Right ventricle myocardium superior (tissue), 1 donor: ENCODE results near the gene SCAMP5. TPM values are rescaled to one million over a fixed set of nuclear protein-coding genes. Genes with fewer than 3 reads are reported as not detected.

Source experiments
- ATAC-seq: fragments of 200-7000 bp; cut with Tn5 transposase; one replicate; pipeline ENCODE4 v1.9.1; 2020; ENCODE audit warnings: mild to moderate bottlenecking; ENCODE audit not compliant: poor library complexity
- DNase-seq: peaks from one replicate; pipeline ENCODE4 v3.0.0-alpha.2; 2020
- intact Hi-C: fragments of 100-400 bp; cut with DNase I; formaldehyde crosslinking; loops from one replicate; pipeline ENCODE4 v1.11.2; 2022
- total RNA-seq: library from RNA; stranded (reverse); fragmentation: NEBNext Ultra II Directional; extraction: Animal tissue kit (Norgen Biotek cat#: 25700); gene quantifications from one replicate; pipeline ENCODE4 v1.2.1, GENCODE V29; 2021
- donor health status: DM: no; HTN: yes; CAD: no; lungs with severe emphysema.

SCAMP5 gene
- total RNA-seq, 1 donor from 2014 or later = 1.2 TPM

DNA sequence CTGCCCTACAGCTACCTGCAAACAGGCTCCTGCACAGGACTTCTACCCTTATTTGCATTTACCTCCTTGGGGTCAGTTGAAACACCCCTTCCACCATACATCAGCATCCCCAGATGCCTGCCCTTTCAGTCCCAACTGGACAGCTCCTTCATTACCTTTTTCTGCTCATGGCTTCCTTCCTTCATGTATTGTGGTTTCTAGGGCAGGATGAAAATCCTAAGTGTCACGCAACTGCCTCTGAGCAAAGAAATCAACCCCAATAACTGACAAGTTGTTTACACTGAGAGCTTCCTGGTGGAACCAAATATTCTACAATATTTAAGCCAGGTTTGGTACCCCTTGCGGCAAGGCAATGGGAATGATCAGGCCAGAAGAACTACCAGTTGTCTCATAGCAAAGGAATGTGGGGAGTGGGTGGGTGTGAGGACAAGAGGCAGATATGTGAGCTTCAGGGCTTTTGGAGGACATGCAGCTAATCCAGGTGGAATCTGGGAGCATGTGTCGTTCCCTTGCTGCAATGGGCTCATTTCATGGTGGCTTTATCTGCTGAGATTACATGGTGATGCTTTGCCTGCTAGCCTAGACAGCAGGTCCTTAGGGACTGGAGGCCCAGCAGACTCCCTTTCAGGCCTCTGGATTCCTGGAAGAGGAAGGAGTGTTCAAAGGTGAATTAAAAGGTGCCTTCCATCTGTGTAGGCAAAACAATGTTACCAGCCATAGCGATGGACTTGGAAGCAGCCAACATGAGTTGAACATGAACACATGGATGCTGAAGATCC lies 63.0 kb downstream of the SCAMP5 start:
- ATAC-seq (no peak), DNase-seq (no peak)
- intact Hi-C loops = no loop called here

DNA sequence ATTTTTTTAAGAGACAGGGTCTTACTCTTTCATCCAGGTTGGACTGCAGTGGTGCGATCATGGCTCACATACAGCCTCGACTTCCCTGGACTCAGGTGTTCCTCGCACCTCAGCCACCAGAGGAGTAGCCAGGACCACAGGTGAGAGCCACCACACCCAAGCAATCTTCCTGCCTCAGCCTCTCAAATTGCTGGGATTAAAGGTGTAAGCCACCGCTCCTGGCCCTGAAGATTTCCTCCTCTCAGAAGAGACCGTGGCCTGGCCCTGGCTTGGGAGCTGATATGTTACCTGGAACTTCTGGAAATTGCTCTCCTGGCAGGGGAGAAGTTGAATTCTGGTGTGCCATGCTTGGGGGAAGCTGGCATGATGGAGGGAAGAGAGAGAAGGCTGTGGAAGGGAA lies 64.2 kb downstream of the SCAMP5 start:
- no peak for DNase-seq
- ATAC-seq = no peak
- intact Hi-C loops = no loop called here

DNA sequence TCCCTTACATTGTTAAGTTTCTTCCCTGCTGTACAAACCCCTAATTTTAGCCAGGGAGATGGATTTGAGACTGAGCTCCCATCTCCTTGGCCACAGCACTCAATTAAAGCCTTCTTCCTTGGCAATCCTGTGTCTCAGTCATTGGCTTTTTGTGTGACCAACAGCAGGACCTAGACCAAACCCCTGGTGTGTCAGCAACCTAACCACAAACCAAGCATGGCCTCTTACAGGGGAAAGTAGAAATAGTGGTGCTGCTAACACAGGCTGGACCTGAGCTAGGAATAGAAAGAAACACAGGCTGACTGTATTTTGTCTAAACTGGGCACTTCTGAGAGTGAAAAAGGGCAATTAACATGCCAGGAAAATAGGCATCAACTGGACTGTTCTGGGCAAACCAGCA lies 65.9 kb downstream of the SCAMP5 start:
- ATAC-seq = no peak
- intact Hi-C loops = no loop called here
- no peak for DNase-seq

DNA sequence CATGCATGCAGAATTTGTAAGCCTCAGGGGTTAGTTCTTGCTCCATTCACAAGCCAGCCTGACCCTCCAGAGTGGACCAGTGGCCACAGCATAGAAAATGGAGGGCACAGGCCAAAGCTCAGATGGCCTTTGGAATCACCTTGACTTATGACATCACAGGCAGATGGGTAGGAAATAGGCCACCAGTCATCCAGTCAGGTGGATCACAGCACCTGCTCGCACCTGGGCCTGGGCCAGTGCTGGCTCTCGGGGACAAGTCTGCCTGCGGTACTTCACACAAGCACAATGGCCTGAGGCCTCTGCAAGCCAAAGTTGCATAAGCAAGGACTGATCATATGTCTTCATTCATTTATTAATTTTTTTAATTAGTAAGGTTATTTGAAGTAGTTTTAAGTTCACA lies 67.3 kb downstream of the SCAMP5 start:
- ATAC-seq = no peak
- intact Hi-C loops = no loop called here
- DNase-seq = no peak

DNA sequence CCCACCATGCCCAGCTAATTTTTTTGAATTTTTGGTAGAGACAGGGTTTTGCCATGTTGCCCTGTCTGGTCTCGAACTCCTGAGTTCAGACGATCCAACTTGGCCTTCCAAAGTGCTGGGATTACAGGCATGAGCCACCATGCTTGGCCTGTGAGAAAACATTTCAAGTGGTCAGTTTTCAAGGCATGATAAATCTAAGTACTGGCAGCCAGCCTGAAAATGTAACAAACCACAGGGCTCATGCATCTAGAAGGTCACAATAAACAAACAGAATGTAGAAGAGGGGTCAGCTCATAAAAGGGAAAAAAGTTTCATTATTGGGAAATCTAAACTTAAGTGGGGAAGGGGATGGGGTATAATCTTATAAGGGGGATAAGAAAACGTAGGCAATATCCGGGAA lies 68.0 kb downstream of the SCAMP5 start:
- intact Hi-C loops = no loop called here
- DNase-seq = no peak
- ATAC-seq = no peak

DNA sequence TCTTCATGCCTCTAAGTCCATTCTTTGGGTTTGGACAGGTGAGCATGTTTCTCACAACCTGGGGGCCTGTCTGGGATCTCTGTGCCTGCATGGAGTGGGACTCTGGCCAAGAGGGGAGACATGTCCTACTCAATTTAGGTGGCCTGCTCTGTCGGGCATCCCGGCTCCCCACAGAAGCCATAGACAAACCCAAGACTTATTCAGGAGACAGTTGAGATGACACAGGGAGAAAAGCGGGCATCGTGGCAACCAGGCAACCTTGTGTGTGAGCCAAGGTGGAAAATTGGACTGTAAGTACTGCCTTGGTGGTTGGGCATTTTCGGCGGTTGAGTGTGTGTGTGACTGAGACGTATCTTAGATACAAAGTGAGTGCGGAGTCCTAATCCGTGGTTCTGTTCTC lies 68.5 kb downstream of the SCAMP5 start:
- no peak for ATAC-seq
- no peak for DNase-seq
- intact Hi-C loops = no loop called here

DNA sequence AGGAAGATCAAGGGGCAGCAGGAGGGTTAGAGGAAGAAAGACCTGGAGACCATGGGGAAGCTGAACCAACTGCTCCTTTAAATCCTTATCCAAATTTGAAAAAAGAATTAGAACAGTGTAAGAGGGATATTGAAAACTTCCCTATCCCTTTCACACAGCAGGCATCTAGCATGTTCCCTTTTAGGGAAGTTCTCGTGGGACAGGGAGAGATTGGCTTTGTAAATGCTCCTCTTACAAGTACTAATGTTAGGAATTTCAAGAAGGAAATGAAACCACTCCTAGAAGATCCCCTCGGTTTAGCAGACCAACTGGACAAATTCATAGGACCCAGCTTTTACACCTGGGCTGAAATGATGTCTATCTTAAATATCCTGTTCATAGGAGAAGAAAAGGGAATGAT lies 69.5 kb downstream of the SCAMP5 start:
- ATAC-seq (no peak), DNase-seq (no peak)
- intact Hi-C loops = no loop called here

DNA sequence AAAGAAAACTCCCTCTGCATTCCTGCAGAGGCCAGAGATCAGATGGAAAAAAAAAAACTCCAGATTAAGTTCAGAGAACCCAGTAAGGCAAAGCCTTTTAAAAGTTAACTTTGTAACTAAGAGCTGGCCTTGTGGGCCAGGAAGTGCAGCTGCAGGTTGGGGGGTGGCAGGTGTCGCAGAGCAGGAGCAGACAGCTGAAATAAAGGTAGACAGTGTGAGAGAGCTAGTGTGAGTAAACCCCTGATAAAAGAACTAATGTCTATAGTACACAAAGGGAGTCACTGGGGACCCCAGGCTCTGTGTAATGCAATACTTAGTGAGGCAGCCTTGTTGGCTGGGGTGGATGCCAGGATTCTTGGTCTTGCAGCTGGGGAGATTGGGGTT lies 70.1 kb downstream of the SCAMP5 start:
- intact Hi-C loops = no loop called here
- ATAC-seq (peak; percentile 53), DNase-seq (no peak)

DNA sequence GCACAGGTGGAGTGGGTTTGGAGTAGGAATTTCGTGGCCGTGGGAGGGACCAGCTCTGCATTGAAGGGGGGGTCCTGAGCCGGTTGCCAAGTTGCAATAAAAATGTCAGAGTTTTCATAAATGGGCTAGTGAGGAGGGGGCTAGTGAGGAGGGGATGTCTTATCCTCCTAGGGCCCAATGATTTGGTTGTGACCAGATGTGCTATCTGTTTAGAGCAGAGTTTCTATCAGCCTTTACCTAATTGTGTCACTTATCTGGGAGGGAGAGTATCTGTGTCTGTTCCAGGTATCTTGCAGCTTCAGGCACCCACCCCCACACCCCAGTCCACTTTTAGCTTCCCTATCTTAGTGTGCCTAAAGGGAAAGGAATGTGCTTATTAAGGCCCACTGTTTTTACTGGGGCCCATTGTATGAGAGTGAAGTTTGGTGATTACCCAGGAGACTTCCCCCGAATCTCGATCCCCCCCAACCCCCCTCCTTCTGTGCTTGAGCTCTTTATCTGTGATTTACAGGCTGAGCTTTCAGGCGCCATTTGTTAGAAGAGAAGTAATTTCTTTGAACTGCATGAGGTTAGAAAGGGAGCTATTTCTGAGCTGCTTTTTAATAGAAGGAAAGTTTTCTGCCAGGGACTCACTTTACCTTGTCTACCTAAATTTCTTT lies 70.6 kb downstream of the SCAMP5 start:
- ATAC-seq (peak; percentile 62), DNase-seq (no peak)
- intact Hi-C loops = no loop called here

DNA sequence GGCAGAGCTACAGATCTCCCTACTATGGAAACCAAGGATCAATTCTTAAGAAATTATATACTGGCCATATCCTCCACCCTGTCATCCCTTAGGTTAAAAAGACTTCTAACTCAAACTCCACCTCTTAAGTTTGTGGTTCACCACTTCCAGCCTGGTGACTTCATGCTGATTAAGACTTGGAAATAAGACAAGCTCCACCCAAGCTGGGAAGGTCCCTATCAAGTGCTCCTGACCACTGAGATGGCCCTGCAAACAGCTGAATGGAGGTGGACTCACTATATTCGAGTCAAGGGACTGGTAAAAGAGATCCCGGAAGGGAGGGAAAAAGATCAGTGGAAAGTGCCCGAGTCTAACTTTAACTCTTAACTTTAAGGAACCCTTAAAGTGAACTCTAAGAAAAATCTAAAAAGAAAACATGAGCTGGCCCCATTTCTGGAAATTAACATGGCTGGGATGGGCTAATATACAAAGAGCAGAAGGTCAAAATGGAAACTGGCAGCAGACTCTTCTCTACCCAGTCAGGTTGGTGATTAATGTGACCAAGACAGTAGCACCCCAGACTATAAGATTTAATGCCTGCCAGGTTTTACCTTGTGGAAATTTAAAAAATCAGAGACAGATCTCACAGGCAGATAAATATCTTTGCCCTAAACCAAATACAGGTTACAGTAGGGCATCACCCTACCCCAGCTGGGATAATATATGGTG lies 71.9 kb downstream of the SCAMP5 start:
- no peak for DNase-seq
- no peak for ATAC-seq
- intact Hi-C loops = no loop called here

DNA sequence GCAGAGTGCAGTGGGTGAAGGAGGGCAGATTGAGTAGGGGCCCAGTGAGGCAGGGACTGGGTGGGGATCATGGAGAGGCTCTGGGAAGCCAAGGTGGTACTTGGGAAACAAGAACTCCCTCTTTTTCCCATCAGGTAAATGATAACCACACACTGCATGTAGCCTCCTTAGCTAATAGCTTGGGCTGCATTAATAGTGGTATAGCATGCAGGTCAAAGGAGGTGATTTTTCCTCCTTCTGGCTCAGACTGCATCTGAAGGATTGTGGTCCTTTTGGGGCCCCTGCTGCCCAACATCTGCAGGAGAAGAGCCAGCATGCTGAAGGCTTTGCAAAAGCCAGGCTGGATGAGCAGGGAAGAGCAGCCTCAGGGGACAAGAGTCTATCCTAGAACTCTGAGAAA lies 73.4 kb downstream of the SCAMP5 start:
- intact Hi-C loops = no loop called here
- DNase-seq (no peak), ATAC-seq (no peak)

DNA sequence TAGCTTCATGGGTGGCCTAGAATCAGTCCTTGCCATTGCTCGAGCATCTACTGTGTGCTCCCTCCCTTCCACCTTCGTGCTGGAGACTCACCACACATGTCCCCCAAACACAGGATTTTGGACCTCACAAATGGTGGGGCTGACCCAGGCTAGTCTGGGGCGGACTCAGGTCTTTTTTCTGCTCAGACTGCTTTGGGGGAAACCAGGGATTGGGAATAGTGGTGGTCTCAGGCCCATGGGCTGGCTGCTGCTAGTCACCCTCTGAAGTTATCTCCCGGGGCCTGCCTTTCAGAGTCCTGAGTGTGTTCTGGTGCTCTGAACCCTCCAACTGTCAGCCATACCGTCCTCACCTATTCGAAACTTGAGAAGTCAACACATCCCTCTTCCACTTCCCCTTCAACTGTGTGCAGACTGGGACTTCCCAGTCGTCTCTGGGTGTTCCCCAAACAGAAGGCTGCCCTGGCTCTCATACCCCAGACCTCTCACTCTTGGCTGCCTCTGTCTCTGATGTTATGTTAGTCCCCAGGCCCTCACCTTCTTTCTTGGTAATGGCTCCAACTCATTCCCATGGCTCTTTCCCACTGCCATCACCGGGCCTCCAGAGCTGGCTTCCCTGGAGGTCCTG lies 74.0 kb downstream of the SCAMP5 start:
- intact Hi-C loops = no loop called here
- DNase-seq (no peak), ATAC-seq (no peak)

DNA sequence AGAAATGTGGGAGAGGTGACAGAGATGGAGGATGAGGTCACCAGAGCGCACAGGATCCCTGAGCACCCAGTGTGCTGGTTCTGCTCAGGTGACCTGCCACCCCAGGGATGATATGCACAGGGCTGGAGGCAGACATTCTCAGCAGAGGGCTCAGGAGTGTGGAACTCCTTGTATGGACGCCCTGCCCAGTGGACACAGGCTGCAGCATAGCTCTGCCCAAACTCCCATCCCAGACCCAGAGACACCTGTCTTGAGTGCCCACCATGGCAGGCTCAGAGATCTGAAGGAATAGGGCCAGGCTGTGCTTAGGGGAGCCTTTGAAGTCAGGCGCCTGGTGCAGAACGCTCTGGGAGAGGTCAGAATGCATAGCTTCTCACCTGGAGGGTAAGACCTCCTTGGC lies 75.3 kb downstream of the SCAMP5 start:
- no peak for ATAC-seq
- no peak for DNase-seq
- intact Hi-C loops = no loop called here

Other genes with a start within 250 kb of the SCAMP5 start
- gene CYP1A2, start 246.7 kb upstream of the SCAMP5 start, total RNA-seq = not detected
- 45.5 TPM for gene CSK, start 213.5 kb upstream of the SCAMP5 start, total RNA-seq
- gene LMAN1L, start 182.7 kb upstream of the SCAMP5 start, total RNA-seq = 20.6 TPM
- 3.6 TPM for gene CPLX3, start 168.9 kb upstream of the SCAMP5 start, total RNA-seq
- gene ULK3, start 152.4 kb upstream of the SCAMP5 start, total RNA-seq = 35.8 TPM
- gene SCAMP2, start 122.2 kb upstream of the SCAMP5 start, total RNA-seq = 38.8 TPM
- gene MPI, start 105.5 kb upstream of the SCAMP5 start, total RNA-seq = 53.2 TPM
- gene FAM219B, start 88.7 kb upstream of the SCAMP5 start, total RNA-seq = 115 TPM
- gene COX5A, start 57.5 kb upstream of the SCAMP5 start, total RNA-seq = 1,582 TPM
- gene RPP25, start 38.8 kb upstream of the SCAMP5 start, total RNA-seq = 3.4 TPM
- 5.5 TPM for gene PPCDC, start 28.0 kb downstream of the SCAMP5 start, total RNA-seq
- gene C15orf39, start 206.3 kb downstream of the SCAMP5 start, total RNA-seq = 15.8 TPM